HG03196 (cell line): ENCODE data around the gene DDX6.
"Not testable (repeated sequence)": the region's sequence is repeated elsewhere in the genome, so short reads cannot be mapped to it uniquely, and the experiment has no call there.

Experiments
- ATAC-seq: cut with Tn5 transposase; IDR thresholded peaks from one replicate; pipeline ENCODE4 v1.9.1; 2021; ENCODE audit not compliant: unreplicated experiment

The DDX6 gene

DNA sequence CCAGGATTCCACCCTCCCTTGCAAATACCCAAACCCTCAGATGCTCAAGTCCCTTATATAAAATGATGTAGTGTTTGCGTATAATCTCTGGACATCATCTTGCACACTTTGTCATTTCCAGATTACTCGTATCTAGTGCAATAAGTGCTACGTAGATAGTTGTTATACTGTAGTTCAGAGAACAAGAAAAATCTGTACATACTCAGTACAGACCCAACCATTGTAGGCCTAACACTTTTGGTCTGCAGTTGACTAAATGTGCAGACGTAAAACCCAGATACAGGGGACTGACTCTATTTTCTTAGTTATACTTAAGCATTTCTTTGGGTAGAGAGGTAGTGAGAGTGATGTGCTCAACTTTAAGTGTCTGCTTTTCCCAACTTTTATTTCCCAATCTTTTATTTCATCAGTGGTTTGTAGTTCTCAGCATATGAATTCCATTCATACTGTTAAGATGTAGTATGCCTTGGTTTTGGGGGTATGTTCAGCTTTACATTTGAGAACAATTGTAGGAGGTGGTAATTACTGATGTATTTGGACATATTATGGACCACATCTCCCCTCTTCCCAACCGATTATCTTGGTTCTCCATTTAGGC, 43.9 kb downstream of the DDX6 start:
- ATAC-seq, result no peak

GRCh38 chr11:118744046-118744445, 46.9 kb downstream of the DDX6 start:
- ATAC-seq, result no peak

GRCh38 chr11:118742304-118742703, 48.7 kb downstream of the DDX6 start:
- no peak for ATAC-seq

- ATAC-seq, result no peak
Observed at GRCh38 chr11:118740892-118741291, 50.1 kb downstream of the DDX6 start.

DNA sequence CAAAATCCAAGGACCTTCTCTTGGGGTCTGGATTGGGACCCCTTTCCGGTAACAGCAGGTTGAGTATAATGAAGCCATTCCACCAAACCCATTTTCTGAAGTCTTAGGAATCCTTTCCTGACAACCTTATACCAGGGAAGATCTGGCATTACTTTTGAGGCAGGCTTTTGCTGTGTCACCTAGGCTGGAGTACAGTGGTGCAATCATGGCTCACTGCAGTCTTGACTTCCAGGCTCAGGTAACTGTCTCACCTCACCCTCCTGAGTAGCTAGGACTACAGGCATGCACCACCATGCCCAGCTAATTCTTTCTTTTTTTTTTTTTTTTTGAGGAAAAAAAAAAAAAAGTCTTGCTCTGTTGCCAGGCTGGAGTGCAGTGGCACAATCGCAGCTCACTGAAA, 55.8 kb downstream of the DDX6 start:
- ATAC-seq, result no peak

- no peak for ATAC-seq
Observed at GRCh38 chr11:118734031-118734430, 56.9 kb downstream of the DDX6 start.

- not testable (repeated sequence) for ATAC-seq
Observed at GRCh38 chr11:118729753-118730152, 61.2 kb downstream of the DDX6 start.

DNA sequence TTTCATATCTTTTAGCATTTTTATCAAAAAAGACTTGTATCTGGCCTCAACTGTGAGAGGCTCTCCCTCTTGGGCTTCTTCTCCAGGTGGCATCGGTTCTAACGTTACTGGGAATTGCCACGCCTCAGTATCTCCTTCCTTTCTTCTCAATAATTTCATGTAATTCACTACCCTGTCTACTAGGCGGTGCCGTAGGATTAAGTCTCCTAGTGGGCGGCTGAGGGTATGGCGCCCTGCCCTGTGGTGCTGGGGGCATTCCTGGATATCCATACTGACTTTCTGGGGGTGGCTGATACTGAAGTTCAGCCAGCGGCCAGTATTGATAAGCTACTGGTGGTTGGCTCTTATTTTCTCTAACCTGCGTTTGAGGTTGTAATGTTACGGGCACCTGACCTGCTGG, 62.9 kb downstream of the DDX6 start:
- not testable (repeated sequence) for ATAC-seq

DNA sequence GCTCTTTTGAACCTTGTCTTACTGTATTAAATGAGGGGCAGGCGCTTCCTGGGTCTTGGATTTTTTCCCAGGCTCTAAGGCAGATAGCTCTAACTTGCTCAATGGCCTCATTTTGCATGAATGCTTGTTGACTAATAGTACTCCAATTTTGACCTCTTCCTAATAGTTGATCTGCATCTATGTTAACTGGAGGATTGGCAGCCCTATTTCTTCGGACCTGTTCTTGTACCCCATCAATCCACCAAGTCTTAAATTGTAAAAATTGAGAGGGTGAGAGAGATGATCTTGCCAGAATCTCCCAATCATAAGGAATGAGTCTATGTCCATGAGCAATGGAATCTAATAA, 63.3 kb downstream of the DDX6 start:
- not testable (repeated sequence) for ATAC-seq

DNA sequence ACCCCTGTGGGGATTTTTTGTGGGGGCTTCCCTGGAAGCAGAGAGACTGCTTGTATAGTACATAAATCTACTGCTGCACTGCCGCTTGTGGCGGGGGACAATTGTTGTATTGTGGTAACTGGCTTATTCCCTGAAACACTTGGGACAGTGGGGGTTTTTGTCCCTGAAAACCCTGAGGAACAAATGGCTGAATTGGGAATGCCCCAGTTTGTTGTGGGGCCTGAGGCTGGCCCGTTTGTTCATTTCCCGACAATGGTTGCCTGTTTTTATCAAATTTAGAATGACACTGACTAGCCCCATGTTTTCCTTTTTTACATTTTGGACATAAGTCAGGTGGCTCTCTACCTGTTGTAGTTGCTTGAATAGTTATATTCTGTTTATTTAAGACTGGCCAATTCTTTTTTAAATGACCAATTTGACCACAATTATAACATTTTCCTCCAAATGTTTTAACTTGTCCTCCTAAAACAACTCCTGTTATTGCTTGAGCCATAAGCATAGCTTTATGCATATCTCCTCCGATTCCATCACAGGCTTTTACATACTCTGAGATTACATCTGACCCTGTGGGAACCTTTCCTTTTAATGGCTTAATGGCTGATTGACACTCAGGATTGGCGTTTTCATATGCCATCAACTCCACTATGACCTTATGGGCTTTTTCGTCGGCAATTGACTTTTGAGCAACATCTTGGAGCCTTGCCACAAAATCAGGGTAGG, 63.8 kb downstream of the DDX6 start:
- not testable (repeated sequence) for ATAC-seq

GRCh38 chr11:118721478-118722015, 69.4 kb downstream of the DDX6 start:
- ATAC-seq, result not testable (repeated sequence)

DNA sequence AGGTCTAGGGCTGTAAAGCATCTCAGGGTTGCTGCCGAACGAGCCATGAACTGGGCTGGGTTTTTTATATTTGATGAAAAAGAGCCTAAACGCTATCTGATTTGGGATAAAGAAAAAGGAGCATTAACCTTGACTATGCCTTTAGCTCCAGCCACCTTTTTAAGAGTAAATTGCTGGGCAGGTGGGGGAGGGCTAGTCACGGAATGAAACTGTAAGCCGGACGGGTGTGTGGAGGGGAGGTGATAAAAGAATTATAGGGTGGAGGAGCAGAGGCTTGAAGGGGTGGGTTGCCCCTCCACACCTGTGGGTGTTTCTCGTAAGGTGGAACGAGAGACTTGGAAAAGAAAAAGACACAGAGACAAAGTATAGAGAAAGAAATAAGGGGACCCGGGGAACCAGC, 70.2 kb downstream of the DDX6 start:
- ATAC-seq, result not testable (repeated sequence)

- not testable (repeated sequence) for ATAC-seq
Observed at GRCh38 chr11:118720078-118720477, 70.9 kb downstream of the DDX6 start.

DNA sequence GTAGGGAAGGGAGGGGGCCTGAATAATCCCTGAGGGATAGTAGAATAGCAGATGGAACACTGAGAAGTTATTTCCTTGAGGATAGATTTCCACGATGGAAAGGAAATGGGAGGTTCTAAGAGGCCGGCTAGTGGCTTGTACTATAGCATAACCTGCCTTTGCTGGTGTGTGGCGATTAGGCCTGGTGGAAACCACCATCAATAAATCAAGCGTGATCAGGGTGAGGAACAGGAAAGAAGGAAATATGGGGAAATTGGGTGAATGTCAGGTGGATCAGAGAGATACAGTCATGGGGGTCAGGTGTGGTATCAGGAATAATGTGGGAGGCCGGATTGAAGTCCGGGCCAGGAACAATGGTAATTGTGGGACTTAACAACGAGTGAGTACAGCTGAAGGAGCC, 72.4 kb downstream of the DDX6 start:
- not testable (repeated sequence) for ATAC-seq

- not testable (repeated sequence) for ATAC-seq
Observed at GRCh38 chr11:118717733-118718132, 73.2 kb downstream of the DDX6 start.

- ATAC-seq, result not testable (repeated sequence)
Observed at GRCh38 chr11:118717221-118717620, 73.7 kb downstream of the DDX6 start.

DNA sequence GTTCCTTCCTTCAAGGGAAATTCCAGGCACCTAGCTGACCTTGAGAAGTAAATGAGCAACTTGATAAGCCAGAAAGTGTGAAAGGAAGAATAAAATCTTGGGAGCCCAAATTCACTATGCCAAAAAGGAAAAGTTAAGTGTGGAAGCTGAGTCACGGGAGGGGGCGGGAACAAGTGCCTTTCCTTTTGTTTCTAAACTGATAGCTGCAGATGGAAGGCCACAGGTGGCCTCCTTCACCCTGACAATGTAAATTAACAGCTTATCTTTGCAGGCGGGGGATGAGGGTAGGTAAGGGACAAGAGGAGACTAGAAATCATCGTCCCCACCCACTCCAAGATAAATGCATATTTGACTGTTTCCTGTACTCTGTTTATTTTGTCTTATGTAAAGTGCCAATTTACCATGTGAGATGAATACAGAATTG, 75.1 kb downstream of the DDX6 start:
- ATAC-seq, result no peak

DNA sequence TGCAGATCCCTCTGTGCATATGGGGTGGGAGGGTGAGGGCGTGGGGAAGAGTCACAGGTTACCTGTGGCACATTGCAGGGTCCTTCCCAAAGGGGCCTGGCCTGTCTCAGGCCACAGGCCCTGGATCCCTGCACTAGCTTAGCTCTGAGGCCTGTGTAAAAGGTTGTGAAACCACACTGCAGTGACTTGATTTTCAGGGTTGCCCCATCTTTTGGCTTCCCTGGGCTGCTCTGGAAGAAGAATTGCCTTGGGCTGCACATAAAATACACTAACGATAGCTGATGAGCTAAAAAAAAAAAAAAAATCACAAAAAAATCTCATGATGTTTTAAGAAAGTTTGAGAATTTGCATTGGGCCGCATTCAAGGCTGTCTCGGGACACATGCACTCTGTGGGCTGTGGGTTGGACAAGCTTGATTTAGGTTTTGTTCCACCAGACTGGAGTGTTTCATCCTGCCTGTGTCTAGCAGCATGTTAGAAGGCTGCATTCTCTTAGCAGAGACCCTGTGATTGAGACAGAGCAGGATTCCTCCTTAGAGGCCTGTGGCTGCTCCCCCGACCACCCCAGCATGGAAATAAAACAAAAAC, 75.6 kb downstream of the DDX6 start:
- no peak for ATAC-seq

DNA sequence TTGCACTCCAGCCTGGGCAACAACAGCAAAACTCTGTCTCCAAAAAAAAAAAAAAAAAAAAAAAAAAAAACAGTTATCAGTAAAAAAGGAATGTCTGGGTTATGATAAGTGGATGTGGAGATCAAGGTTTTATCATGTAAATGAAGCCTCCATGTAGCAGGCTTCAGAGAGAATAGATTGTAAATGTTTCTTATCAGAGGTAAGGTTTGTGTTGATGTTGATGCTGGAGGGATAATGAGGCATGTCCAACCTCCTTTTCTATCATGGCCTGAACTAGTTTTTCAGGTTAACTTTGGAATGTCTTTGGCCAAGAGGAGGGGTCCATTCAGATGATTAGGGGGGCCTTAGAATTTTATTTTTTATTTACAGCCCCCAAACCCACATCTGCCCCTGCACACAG, 76.1 kb downstream of the DDX6 start:
- ATAC-seq, result no peak

DNA sequence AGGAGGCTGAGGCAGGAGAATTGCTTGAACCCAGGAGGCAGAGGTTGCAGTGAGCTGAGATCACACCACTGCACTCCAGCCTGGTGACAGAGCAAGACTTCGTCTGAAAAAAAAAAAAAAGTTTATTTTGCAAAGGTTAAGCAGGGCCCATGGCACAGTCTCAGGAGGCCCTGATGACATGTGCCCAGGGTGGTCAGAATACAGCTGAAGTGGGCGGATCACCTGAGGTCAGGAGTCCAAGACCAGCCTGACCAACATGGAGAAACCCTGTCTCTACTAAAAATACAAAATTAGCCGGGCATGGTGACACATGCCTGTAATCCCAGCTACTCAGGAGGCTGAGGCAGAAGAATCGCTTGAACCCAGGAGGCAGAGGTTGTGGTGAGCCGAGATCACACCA, 76.5 kb downstream of the DDX6 start:
- not testable (repeated sequence) for ATAC-seq

DNA sequence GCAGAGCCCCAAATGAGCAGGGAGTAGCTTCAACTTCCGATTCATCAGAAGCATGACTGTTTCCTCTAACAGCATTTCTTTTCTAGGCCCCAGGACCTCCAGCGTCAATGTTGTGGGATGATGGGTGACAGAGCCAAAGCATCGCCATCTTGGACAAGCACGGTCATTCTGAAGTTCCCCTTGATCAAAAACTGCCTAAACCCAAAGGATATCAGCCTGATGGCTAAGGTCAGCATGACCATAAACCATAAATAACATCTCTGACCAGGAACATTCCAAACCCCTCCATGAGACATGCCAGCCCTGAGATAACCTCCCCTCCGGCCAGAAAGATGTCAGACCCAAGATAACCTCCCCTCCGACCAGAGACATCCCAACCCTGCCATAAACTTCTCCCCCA, 82.7 kb downstream of the DDX6 start:
- ATAC-seq, result no peak

DNA sequence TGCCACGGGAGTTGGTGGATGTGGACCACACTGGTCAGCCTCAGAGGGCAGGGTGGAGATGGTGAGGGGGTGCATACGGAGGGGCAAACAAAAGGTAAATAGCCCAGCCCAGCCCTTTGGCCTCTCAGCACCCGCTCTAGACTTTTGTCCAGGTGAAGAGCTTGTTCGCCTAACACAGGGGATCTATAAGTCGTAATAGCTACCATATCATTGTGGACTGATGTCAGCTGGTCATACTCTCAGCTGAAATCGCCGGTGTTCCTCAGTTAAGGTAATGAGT, 84.5 kb downstream of the DDX6 start:
- no peak for ATAC-seq
